Activated B cell treated with CpG ODN at 0.5 μM for 24 hours (primary cell): Measurements from ENCODE around the gene OR52A5. TPM values are rescaled to one million over a fixed set of nuclear protein-coding genes. Genes with fewer than 3 reads are reported as not detected.
"Not testable (repeated sequence)": the region's sequence is repeated elsewhere in the genome, so short reads cannot be mapped to it uniquely, and the experiment has no call there.

ENCODE experiments used
- ATAC-seq: fragments of 200-7000 bp; cut with Tn5 transposase; one replicate; pipeline ENCODE4 v1.10.0; 2021; ENCODE audit warnings: low read depth, mild to moderate bottlenecking, moderate library complexity
- CTCF ChIA-PET: fragments of 350-600 bp; sonication (Branson Sonifier 250); formaldehyde crosslinking; loops from one replicate; lab custom pipeline; 2021; ENCODE audit warnings: antibody characterized with exemption; lab: Charles Lee
- POLR2A ChIA-PET: fragments of 350-600 bp; sonication (Branson Sonifier 250); formaldehyde crosslinking; loops from one replicate; lab custom pipeline; 2021; ENCODE audit warnings: antibody characterized with exemption; lab: Charles Lee
- DNase-seq: peaks from one replicate; pipeline ENCODE4 v3.0.0; 2022
- H3K27ac Mint-ChIP-seq: one replicate; pipeline ENCODE4 v1.8.0; 2020; ENCODE audit warnings: mixed read lengths
- H3K27me3 Mint-ChIP-seq: one replicate; pipeline ENCODE4 v1.8.0; 2021; ENCODE audit warnings: mixed read lengths
- H3K36me3 Mint-ChIP-seq: one replicate; pipeline ENCODE4 v1.8.0; 2021; ENCODE audit warnings: low read depth, mixed read lengths
- H3K4me1 Mint-ChIP-seq: one replicate; pipeline ENCODE4 v1.8.0; 2021; ENCODE audit warnings: mixed read lengths
- H3K4me3 Mint-ChIP-seq: one replicate; pipeline ENCODE4 v1.8.0; 2020; ENCODE audit warnings: mild to moderate bottlenecking, mixed read lengths
- H3K9me3 Mint-ChIP-seq: one replicate; pipeline ENCODE4 v1.8.0; 2020; ENCODE audit warnings: mixed read lengths
- CTCF ChIP-seq: fragments of 200-600 bp; IDR thresholded peaks from one replicate; pipeline ENCODE4 v1.8.0; 2022; ENCODE audit warnings: antibody characterized with exemption, mild to moderate bottlenecking
- intact Hi-C: fragments of 100-400 bp; cut with micrococcal nuclease; formaldehyde crosslinking; loops from one replicate; pipeline ENCODE4 v1.15.1; 2024
- total RNA-seq: library from RNA; stranded (reverse); gene quantifications from 2 replicates; pipeline ENCODE4 v1.2.3, GENCODE V29; 2022

Gene OR52A5
- total RNA-seq, 1 donor from 2014 or later: not detected

- intact Hi-C loops: no loop called here
- peaks cover 3% of the 10 kb centered on the region for H3K9me3 Mint-ChIP-seq
- TF ChIP-seq CTCF: no peak
- ATAC-seq (no peak), DNase-seq (no peak)
- ChIA-PET CTCF (no interaction called here), POLR2A (no interaction called here)
- H3K27me3 Mint-ChIP-seq: no peaks in the 10 kb centered on the region
- no peak overlapping the region for H3K4me3 Mint-ChIP-seq
- no peak overlapping the region for H3K27ac Mint-ChIP-seq
- no peaks in the 10 kb centered on the region for H3K4me1 Mint-ChIP-seq
- H3K36me3 Mint-ChIP-seq: no peaks in the 10 kb centered on the region
Observed at GRCh38 chr11:5159806-5160205, 21.6 kb upstream of the OR52A5 start.

- no peaks in the 10 kb centered on the region for H3K27me3 Mint-ChIP-seq
Observed at GRCh38 chr11:5154657-5155056, 16.5 kb upstream of the OR52A5 start, which contains the start of gene OR52A1. Gene OR52A1, minus strand, starts transcription at chr11:5154757. Its CDS starts 2,388 bp downstream, at chr11:5152369.

GRCh38 chr11:5153574-5154431 lies 15.6 kb upstream of the OR52A5 start:
- Mint-ChIP-seq H3K27me3 (no peaks in the 10 kb centered on the region), H3K4me1 (no peaks in the 10 kb centered on the region), H3K27ac (no peak overlapping the region), H3K36me3 (no peaks in the 10 kb centered on the region), H3K9me3 (peaks cover 3% of the 10 kb centered on the region), H3K4me3 (no peak overlapping the region)
- ATAC-seq (no peak), DNase-seq (no peak)
- TF ChIP-seq CTCF: no peak
- intact Hi-C loops: no loop called here
- ChIA-PET CTCF (no interaction called here), POLR2A (no interaction called here)

More at GRCh38 chr11:5154657-5155056, 16.5 kb upstream of the OR52A5 start, which contains the start of gene OR52A1:
- Mint-ChIP-seq H3K9me3 (peaks cover 3% of the 10 kb centered on the region), H3K27ac (no peak within 1 kb of the TSS), H3K4me3 (no peak within 1 kb of the TSS), H3K36me3 (no peaks in the 10 kb centered on the region), H3K4me1 (no peaks in the 10 kb centered on the region)
- DNase-seq: no peak
- no peak for ATAC-seq
- TF ChIP-seq CTCF: no peak
- intact Hi-C loops: no loop called here
- CTCF ChIA-PET: interaction anchor here (0.9 kb wide), 1 partner anchor 13 kb away, joined by 3 read pairs; no protein-coding TSS in a partner anchor
- POLR2A ChIA-PET: no interaction called here

- Mint-ChIP-seq H3K27me3 (no peaks in the 10 kb centered on the region), H3K4me1 (no peaks in the 10 kb centered on the region), H3K4me3 (no peak overlapping the region), H3K27ac (no peak overlapping the region), H3K9me3 (no peaks in the 10 kb centered on the region), H3K36me3 (no peaks in the 10 kb centered on the region)
- DNase-seq (no peak), ATAC-seq (no peak)
- no peak for TF ChIP-seq CTCF
- CTCF ChIA-PET: no interaction called here
- intact Hi-C loops: no loop called here
- POLR2A ChIA-PET: no interaction called here
Observed at GRCh38 chr11:5151713-5152153, 13.6 kb upstream of the OR52A5 start.

- H3K4me3 Mint-ChIP-seq, POLR2A ChIA-PET, intact Hi-C loops, H3K27me3 Mint-ChIP-seq, H3K9me3 Mint-ChIP-seq, H3K27ac Mint-ChIP-seq, CTCF ChIA-PET, DNase-seq, ATAC-seq, H3K36me3 Mint-ChIP-seq, H3K4me1 Mint-ChIP-seq: not testable (repeated sequence)
Observed at GRCh38 chr11:5144206-5144605, 6.0 kb upstream of the OR52A5 start.
